A549 treated with dexamethasone at 1 μM for 4 hours (cell line): Measurements from ENCODE around the gene DVL3. TPM values are rescaled to one million over a fixed set of nuclear protein-coding genes. Genes with fewer than 3 reads are reported as not detected.

ENCODE experiments used
- total RNA-seq: library from RNA; stranded (reverse); fragments of 200-300 nt; extraction: Qiagen RNA extraction; gene quantifications from 5 replicates; pipeline ENCODE4 v1.2.3, GENCODE V29; 2022

Gene DVL3
- total RNA-seq: 14.7 to 28.1 TPM (median 25.7 TPM) in 5 replicates

GRCh38 chr3:184154885-184155643, at the start of gene DVL3:
Gene DVL3 (plus strand): TSS chr3:184155377. CDS start chr3:184155636, 259 bp downstream.

DNA sequence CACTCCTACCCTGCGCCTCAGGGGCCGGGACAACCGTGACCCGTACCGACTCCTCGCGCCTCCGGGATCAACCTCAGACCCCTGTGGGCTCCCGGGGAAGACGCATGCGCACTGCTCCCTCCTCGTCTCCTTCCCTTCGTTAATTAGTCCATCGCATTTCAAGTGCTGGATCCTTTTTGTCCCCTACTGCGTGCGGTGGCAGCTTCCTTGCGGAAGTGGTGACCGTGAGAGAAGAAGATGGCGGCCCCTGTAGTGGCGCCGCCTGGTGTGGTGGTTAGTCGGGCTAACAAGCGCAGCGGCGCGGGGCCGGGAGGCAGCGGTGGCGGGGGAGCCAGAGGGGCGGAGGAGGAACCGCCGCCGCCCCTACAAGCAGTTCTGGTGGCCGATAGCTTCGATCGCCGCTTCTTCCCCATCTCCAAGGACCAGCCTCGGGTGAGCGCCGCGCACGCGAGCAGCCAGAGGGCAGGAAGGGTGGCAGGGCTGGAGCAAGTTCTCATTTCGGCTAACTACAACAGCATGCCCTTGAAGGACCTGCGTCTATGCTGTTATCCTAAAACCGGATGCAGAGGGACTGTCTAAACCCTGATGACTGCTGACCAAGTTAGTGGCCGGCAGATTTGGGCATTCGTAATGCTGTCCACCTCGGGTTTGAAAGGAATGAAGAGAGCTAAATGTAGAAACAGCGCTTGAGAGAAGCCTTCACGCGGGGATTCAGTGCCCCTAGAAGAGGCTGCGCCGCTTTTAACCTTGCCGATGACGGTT, 19.8 kb upstream of the DVL3 start, which contains the start of gene EIF2B5:
TSS of gene EIF2B5 (plus strand) at position 210 of the 762 bp plus-strand sequence. CDS start at position 238, 28 bp downstream.

DNA sequence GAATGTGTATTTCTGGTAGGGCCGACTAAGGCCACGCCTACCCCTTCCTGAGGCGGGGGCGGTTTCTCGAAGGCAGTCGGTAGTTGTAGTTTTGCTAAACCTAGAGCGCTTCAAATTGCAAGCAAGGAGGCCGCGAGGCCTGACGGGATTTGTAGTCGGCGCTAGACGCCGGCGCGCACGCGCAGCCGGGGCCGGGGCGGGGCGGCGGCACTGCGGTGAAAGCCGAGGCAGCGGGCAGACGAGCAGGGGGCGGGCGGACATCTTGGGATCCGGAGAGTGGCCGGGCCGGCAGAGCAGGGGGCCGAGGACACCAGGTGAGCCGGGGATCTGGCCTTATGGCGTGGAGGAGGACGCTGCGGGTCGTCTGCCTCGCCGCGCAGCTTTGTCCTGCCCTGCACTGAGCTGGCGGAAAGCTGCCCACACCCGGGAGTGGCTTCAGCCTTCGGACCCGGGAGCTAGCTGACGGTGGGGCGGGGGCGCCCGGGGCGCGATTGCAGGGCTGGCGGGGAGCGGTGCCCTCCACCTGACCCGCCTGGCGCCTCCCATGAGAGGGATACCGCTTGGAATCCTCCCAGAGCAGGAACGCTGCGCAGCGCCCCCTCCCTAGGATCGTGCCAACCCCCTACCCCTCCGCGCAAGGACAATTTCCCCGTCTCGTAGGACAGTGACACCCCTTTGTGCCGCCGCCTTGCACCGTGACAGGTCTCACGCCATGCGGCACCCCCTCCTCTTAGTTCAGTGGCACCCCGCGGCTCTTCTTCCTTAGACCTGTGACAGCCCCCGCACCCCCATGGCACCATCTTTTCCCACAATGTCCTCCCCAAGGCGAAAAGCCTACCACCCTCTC, 19.7 kb downstream of the DVL3 start, which contains the start of gene AP2M1:
TSS of gene AP2M1 (plus strand) at position 210 of the 847 bp plus-strand sequence. CDS start 2,139 bp downstream, outside the sequence.

DNA sequence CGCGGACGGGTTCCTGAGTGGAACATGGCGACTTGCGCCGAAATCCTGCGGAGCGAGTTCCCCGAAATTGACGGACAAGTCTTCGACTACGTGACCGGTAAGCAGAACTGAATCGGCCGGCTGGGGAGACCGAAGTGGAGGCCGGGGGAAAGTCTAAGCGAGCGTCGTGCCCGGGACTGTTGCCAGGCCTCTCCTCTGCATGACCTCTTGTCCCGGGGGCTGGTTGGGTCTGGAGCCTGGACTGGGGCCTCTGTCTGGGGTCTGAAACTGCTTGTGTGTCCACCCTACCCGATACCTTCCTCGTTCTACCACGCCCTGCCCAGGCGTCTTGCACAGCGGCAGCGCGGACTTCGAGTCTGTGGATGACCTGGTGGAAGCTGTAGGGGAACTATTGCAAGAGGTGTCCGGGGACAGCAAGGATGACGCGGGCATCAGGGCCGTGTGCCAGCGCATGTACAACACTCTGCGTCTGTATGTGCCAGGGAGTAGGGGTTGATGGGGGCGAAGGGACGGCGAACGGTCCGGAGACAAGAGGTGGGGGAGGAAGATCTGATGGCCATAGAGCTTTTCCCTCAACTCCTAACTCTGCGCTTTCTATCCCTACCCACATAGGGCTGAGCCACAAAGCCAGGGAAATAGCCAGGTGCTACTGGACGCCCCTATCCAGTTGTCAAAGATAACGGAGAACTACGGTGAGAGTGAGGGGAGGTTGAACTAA, 31.2 kb downstream of the DVL3 start, which contains the start of gene ABCF3:
TSS of gene ABCF3 (plus strand) at position 16 of the 718 bp plus-strand sequence. CDS start at position 25, 9 bp downstream.

Other genes starting within 250 kb of the DVL3 start
- gene ABCC5, start 137.5 kb upstream of the DVL3 start, total RNA-seq: 11.5 to 17.2 TPM (median 16.5 TPM) in 5 replicates
- not detected in 5 replicates for gene HTR3D, start 123.6 kb upstream of the DVL3 start, total RNA-seq
- not detected in 5 replicates for gene HTR3C, start 102.3 kb upstream of the DVL3 start, total RNA-seq
- not detected in 5 replicates for gene HTR3E, start 58.3 kb upstream of the DVL3 start, total RNA-seq
- gene EIF2B5, start 20.0 kb upstream of the DVL3 start, total RNA-seq: 24.7 to 26.9 TPM (median 26.3 TPM) in 5 replicates
- 277 to 297 TPM (median 292 TPM) in 5 replicates for gene AP2M1, start 19.5 kb downstream of the DVL3 start, total RNA-seq
- gene ABCF3, start 30.8 kb downstream of the DVL3 start, total RNA-seq: 30.0 to 37.4 TPM (median 33.1 TPM) in 5 replicates
- gene VWA5B2, start 74.2 kb downstream of the DVL3 start, total RNA-seq: 0.20 to 0.50 TPM (median 0.39 TPM) in 5 replicates
- gene ALG3, start 93.6 kb downstream of the DVL3 start, total RNA-seq: 53.0 to 83.1 TPM (median 72.0 TPM) in 5 replicates
- 8.6 to 11.5 TPM (median 10.0 TPM) in 5 replicates for gene EEF1AKMT4, start 94.3 kb downstream of the DVL3 start, total RNA-seq
- gene CAMK2N2, start 106.2 kb downstream of the DVL3 start, total RNA-seq: 0.96 to 2.0 TPM (median 1.5 TPM) in 5 replicates
- not detected in 5 replicates for gene ECE2, start 120.6 kb downstream of the DVL3 start, total RNA-seq
- gene PSMD2, start 143.9 kb downstream of the DVL3 start, total RNA-seq: 257 to 391 TPM (median 283 TPM) in 5 replicates
- 243 to 299 TPM (median 295 TPM) in 5 replicates for gene EIF4G1, start 159.2 kb downstream of the DVL3 start, total RNA-seq
- 7.5 to 10.5 TPM (median 9.4 TPM) in 5 replicates for gene FAM131A, start 182.2 kb downstream of the DVL3 start, total RNA-seq
- gene CLCN2, start 206.2 kb downstream of the DVL3 start, total RNA-seq: 2.9 to 5.4 TPM (median 4.7 TPM) in 5 replicates
- 65.2 to 72.1 TPM (median 66.4 TPM) in 5 replicates for gene POLR2H, start 206.3 kb downstream of the DVL3 start, total RNA-seq
- 0.08 to 0.11 TPM in 2 of 5 replicates, not detected in the others for gene THPO, start 222.8 kb downstream of the DVL3 start, total RNA-seq
- 0.19 to 0.29 TPM (median 0.23 TPM) in 5 replicates for gene CHRD, start 224.7 kb downstream of the DVL3 start, total RNA-seq